NCI-H526 (cell line): ENCODE results near the gene DLAT.

Source experiments
- DNase-seq, 2 experiments: peaks; one replicate each; lab custom pipeline; 2025; lab: John Stamatoyannopoulos, UW

DLAT gene

DNA sequence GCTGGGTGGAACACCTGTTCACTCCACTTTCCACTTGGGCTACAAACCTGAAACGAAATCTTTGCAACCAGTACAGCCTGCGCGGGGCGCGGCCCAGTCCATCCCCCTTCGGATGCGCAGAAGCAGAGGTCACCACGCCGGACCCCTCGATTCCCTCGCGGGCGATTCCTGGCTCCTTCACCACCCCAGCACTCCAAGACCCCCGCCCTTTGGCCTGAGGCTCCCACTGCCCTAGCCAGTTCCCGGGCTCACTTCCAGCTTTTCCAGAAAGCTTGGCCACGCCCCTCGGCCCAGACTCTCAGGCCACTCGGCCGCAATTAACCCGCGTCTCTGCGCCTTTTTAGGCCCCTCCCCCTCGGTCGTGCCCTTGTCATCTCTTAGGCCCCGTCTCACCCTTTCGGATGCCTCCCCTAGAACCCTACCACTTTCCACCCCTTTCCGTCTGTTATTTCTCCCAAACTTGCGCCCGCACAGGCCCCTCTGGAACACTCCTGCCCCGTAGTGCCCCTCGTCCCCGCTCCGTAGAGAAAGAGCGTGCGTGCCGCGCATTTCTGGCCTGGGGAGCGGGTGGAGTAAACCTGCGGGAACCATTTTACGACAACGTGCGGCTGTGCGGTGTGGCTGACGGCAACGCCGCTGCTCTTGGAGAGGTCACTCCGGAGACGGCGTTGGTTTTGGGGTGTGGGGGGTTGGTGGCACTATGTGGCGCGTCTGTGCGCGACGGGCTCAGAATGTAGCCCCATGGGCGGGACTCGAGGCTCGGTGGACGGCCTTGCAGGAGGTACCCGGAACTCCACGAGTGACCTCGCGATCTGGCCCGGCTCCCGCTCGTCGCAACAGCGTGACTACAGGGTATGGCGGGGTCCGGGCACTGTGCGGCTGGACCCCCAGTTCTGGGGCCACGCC is at the start of gene DLAT:
DLAT (plus strand) TSS at position 636 of the 906 bp plus-strand sequence; CDS start at position 701, 65 bp downstream.
- peak; percentile 98 to 100 for DNase-seq

- no peak for DNase-seq
These were observed 49.0 kb upstream of the DLAT start for GRCh38 chr11:111976119-111976766.

GRCh38 chr11:111976767-111977145 is 48.5 kb upstream of the DLAT start:
- DNase-seq, result peak in 1 of 2 experiments; percentile 62

- DNase-seq, result peak; percentile 47 to 96
These were observed 47.8 kb upstream of the DLAT start for GRCh38 chr11:111977146-111978027.

DNA sequence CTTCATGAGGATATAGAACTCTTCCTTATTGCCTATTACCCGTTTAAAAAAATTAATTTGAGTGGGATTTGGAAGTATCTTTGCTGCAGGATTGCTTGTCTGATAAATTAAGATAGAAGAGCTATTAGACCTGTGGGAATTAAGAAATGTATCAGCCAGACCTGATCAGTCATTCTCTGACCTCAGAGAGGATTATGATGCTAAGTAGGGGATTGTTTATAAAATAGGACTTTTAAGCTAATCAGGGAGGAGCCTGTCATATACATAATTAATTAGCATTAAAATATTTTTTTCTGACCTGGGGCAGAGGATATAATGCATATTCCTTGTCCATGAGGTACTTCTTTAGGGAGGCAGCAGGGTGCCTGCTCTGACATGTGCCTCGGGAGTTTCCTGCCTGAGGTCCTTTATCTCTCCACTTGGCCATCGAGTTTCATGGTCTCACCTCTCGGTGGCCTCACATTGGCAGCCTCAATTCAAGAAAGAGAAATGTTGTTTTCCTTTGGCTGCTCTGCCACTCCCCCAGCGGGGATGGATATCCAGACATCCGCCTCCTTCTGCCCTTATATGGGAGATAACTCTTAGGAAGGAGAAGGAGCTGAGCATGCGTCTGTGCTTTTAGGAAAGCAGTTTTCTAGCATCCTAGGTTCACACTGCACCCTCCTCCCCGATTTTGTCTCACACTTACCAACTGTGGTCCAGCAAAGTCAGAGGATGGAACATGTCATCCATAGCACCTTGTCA is 47.0 kb upstream of the DLAT start:
- DNase-seq, result peak; percentile 87 to 94

DNA sequence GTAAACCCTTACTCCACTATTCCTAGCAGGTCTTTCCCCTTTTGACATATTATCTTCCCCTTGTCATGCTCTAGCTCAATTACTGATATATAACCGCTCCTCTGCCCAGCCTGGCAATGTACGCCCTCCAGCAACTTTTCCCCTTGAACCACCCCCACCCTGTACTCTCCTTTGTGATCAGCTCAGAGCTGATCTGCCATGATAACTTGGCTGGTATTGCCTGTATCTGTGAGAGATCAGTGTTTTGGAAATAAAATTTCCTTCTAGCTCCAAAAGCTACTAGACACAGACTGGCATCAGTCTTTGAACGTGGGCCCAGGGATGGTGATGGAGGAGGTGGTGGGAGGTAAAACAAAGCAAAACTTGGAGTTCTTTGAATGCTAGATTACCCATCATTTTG is 45.1 kb upstream of the DLAT start:
- DNase-seq, result no peak

DNA sequence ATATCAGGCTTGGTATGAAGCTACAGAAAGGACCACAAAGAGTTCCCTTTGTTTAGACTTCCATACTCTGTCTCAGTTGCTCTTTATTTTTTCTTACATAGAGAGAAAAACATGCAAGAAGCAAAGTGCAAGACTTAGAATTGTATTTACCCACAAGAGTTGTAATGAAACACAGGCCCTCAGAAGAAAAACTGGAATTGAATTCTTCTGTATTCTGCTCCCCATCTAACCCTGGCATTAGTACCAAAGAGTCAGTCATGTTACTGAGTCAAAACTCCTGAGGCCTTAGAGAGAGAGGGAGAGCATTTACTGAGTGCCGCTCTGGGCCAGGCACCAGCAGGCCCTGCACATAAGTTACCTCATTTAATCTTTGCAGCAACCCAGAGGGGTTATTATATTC is 43.9 kb upstream of the DLAT start:
- DNase-seq, result no peak

DNA sequence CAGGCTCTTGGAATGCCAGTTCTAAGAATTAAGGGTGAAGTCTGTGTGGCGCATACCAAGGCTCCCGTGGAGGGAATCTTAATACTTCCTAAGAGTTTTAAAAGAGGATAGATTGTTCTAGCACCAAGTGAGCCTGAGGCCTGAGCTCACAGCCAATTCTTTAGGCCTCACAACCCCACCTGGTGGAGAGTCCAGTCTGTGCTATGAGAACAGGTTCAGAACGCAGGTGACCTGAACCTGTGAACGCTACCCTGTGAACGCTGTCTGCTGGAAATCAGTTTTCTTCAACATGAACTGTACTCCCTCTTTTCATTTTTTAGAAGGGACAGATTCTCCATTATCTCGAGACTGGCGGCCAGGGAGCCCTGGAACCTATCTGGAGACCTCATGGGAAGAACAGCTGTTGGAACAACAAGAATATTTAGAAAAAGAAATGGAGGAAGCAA is 43.2 kb upstream of the DLAT start:
- DNase-seq, result peak; percentile 96 to 98

DNA sequence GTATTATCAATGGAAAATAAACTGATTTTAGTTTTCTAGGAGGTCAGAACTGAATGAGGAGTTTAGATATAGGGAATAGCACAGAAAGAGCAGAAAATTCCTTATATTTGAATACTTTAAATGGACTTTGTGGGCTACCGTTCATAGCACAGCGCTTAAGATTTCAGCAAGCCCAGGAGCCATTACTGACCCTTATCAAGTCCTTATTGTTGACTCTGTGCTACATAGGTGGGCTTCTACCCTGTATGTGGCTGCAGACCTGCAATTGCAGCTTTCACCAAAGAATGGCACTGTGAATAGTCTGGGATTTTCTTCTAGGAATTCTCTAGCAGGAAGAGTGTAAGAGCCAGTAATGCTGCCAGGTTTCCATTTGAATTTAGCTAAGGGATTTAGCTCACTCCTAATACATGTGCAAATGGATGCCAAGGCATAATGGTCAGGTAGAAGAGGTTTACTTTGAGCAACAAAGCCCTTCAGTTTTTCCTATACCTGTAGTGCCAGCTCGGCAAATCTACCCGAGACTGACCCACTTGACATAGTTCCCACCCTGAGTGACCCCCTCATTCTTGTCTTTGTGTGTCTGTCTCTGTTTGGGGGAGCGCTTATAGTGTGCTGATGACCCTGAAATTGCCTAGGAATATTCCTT is 42.5 kb upstream of the DLAT start:
- no peak for DNase-seq

DNA sequence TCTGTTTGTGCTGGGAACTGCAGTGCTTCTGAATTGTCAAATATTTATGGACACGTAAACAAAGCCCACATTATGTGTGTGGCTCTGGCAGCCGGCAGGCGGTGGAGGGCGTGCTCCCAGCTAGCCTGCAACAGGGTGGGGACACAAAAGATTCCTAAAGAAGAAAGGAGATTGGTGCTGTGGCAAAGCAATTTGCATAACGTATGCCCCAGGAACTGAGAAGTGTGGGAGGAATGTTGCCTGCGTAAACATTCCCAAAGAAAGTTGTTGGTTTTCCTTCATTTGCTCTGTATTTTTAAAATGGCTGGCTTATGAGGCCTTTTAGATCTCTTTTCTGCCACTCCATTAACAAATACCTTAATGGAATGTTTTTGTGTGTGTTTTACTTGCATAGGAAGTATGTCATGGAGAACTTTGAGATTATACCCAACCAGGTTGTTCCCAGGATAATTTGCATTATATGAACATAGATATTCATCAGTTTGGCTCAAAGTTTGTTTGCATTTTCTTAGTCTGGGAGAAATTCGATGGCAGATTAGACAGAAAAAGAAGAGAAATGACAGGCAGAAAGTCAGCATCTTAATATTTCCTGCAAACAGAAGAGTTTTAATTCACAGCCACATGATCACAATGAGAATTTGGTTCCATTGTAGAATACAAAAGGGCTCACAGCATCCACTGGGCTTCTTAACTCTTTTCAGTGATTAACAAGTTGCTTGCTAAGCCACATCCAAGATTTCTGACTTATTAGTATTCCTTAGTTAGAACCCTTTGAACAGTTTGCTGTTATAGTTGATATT is 41.8 kb upstream of the DLAT start:
- DNase-seq, result peak; percentile 99 to 100

DNA sequence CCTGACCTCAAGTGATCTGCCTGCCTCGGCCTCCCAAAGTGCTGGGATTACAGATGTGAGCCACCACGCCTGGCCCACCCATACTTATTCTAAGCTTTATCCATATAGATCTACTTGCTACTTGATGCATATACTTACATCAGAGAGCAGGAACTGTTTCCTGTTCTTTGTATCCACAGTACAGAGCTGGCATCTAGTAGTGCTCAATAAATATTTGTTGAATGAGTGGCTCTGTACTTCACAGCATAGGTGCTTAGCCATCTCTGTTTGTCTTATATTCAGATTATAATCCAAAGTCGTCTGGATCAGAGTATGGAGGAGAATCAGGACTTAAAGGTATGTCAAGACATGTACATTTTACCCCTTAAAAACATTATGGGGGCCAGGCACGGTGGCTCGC is 38.6 kb upstream of the DLAT start:
- no peak for DNase-seq

DNA sequence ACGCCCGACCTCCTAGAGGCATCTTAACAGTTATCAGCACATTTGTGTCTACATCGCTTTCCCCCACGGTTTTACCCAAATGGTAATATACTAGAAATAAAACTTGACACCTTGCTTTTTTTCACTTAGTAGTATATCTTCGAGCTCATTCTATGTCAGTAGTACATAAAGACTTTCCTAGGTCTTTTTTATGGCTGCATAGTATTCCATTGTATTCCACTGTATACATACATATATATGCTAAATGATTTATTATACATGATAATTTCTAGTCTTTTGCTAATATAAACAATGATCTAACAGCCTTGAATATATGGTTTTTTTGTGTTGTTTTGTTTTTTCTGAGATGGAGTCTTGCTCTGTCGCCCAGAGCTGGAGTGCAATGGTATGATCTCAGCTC is 34.8 kb upstream of the DLAT start:
- no peak for DNase-seq

DNA sequence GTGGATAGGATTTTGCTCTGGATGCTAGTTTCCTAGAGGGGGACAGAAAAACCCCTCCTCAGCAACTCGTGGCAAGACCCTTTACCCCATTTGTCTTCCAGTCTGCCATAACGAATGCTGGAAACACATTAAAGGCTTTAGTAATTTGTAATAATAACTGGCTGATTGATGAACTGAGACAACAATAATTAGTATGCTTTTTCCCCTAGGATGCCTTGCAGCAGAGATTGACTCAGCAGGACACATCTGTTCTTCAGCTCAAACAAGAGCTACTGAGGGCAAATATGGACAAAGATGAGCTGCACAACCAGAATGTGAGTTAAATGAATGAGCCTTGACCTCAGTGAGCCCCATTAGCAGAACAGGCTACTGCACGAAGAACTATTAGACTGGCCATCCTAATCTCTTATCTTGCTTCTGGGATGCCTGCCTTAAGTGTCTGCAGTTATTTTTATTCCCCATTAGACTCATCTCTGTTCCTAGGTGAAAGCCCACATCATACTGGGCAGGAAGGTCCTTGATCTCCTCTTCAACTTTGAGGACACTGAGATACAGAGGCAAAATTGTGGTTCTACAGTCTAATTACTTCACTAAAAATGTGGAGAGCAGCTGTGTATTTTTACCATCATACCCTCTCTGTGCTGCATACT is 32.9 kb upstream of the DLAT start:
- DNase-seq, result no peak

- no peak for DNase-seq
These were observed 29.1 kb upstream of the DLAT start for GRCh38 chr11:111996129-111996528.

DNA sequence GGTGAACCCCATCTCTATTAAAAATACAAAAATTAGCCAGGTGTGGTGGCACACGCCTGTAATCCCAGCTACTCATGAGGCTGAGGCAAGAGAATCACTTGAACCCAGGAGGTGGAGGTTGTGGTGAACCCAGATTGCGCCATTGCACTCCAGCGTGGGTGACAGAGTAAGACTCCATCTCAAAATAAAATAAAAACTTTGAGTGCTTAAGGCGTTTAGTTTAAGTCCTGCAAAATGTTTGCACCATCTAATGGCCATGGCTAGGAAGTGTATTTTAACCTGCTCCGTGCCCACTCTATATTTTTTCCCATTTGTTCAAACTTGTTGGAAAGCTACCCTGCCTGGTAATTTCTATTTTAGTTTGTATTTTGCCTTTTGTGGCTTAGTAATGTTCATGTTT is 28.5 kb upstream of the DLAT start:
- peak; percentile 29 to 48 for DNase-seq

DNA sequence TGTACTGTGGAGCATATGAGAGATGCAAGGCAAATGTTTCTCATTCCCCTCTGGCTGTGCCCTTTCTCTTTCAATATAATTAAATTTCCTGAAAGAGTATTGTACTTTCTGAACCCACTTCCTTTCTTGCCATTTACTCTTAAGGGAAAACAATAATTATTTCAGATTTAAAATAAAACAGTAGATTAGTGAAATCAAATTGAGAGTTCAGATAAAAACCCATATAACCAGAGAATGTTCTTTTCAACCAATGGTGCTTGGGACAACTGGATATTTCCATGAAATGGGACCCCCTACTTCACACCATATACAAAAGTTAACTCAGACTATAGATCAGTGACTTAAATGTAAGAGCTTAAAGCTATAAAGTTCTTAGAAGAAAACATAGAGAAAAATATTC is 26.1 kb upstream of the DLAT start:
- no peak for DNase-seq

DNA sequence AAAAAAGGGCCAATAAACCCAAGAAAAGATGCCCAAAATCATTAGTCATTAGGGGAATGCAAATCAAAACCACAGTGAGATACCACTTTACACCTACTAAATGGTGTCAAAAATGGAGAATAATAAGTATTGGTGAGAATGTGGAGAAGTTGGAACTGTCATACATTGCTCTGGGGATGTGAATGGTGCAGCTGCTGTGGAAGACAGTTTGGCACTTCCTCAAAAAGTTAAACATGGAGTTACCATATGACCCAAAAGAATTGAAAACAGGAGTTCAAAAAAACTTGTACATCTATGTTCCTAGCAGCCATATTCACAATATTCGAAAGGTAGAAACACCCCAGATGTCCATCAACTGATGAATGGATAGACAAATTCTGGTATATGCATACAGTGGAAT is 24.5 kb upstream of the DLAT start:
- no peak for DNase-seq

DNA sequence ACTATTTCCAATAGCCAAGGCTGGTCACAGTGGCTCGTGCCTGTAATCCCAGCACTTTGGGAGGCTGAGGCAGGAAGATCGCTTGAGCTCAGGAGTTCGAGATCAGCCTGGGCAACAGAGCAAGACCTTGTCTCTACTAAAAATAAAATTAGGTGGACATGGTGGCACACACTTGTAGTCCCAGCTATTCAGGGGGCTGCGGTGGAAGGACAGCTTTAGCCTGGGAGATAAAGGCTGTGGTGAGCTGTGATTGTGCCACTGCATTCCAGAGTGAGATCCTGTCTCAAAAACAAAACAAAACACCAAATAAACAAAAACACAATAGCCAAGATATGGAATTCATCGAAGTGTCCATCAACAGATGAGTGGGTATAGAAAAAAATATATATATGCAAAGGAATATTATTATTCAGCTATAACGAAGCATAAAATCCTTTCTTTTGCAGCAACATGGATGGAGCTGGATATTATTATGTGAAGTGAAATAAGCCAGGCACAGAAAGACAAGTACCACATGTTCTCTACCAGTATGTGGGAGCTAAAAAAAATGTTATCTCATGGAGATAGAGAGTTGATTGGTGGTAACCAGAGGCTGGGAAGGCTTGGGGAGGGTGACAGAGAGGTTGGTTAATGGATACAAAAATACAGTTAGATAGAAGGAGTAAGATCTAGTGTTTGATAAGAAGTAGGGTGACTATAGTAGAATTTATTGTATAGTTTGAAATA is 22.6 kb upstream of the DLAT start:
- no peak for DNase-seq

DNA sequence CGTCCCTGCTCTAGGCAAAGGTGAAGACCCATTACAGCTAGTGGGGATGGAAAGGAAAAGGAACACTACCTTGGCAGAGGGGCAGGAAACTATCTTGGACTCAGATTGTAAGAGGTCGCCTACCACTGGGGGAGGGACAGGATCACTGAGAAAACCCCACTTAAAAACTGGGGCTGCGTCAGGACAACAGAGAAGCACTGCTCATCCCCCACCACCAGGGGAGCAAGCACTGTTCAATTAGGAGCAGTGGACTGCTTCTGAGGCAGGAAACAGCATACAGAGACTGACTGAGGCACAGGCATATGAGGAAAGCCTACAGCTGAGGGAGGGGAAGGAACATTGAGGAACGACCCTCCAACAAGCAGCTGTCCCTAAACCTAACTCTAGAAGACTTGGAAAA is 20.8 kb upstream of the DLAT start:
- peak in 1 of 2 experiments; percentile 19 for DNase-seq
